Hypothalamus (tissue), 51 donors: Measurements from ENCODE around the gene RBCK1.
"Not testable (repeated sequence)": the region's sequence is repeated elsewhere in the genome, so short reads cannot be mapped to it uniquely, and the experiment has no call there.

Experiments used
- DNase-seq, 51 donors: peaks; one replicate each; lab custom pipeline; 2025; lab: John Stamatoyannopoulos, UW

Gene RBCK1

GRCh38 chr20:375265-375889 lies 32.7 kb upstream of the RBCK1 start:
- no peak for DNase-seq

- DNase-seq = no peak
These were observed 32.0 kb upstream of the RBCK1 start for GRCh38 chr20:376089-376488.

GRCh38 chr20:376750-377149 lies 31.3 kb upstream of the RBCK1 start:
- DNase-seq = no peak

- not testable (repeated sequence) for DNase-seq
These were observed 30.5 kb upstream of the RBCK1 start for GRCh38 chr20:377578-377977.

GRCh38 chr20:378961-379336 lies 29.1 kb upstream of the RBCK1 start:
- DNase-seq = no peak

GRCh38 chr20:380763-381580 lies 27.1 kb upstream of the RBCK1 start:
- DNase-seq = peak in 11 of 51 donors; percentile 4 to 33 (median 16)

- peak in 26 of 51 donors; percentile 2 to 63 (median 16) for DNase-seq
These were observed 26.4 kb upstream of the RBCK1 start for GRCh38 chr20:381581-382290.

GRCh38 chr20:382291-383115 lies 25.6 kb upstream of the RBCK1 start:
- peak in 1 of 51 donors; percentile 29 for DNase-seq

GRCh38 chr20:383889-384288 lies 24.2 kb upstream of the RBCK1 start:
- DNase-seq = no peak

- DNase-seq = no peak
These were observed 23.4 kb upstream of the RBCK1 start for GRCh38 chr20:384723-385122.

GRCh38 chr20:385448-385847 lies 22.7 kb upstream of the RBCK1 start:
- no peak for DNase-seq

- DNase-seq = not testable (repeated sequence)
These were observed 21.5 kb upstream of the RBCK1 start for GRCh38 chr20:386634-387033.

- no peak for DNase-seq
These were observed 20.6 kb upstream of the RBCK1 start for GRCh38 chr20:387520-387919.

- no peak for DNase-seq
These were observed 19.8 kb upstream of the RBCK1 start for GRCh38 chr20:388034-388994.

GRCh38 chr20:389220-389619 lies 18.9 kb upstream of the RBCK1 start:
- DNase-seq = no peak

GRCh38 chr20:391041-391711 lies 16.9 kb upstream of the RBCK1 start:
- no peak for DNase-seq

GRCh38 chr20:393296-393695 lies 14.8 kb upstream of the RBCK1 start:
- DNase-seq = not testable (repeated sequence)

GRCh38 chr20:396252-396618 lies 11.9 kb upstream of the RBCK1 start:
- DNase-seq = no peak
